HFFc6 (cell line): ENCODE data around the gene OR2A2. TPM values are rescaled to one million over a fixed set of nuclear protein-coding genes. Genes with fewer than 3 reads are reported as not detected.

Experiments
- DNase-seq: peaks from one replicate; pipeline ENCODE4 v3.0.0-alpha.2; 2018
- H3K27ac Mint-ChIP-seq: 2 replicates; pipeline ENCODE4 v1.8.0; 2020; ENCODE audit warnings: mild to moderate bottlenecking, mixed read lengths
- H3K27me3 Mint-ChIP-seq: 2 replicates; pipeline ENCODE4 v1.8.0; 2021; ENCODE audit warnings: mild to moderate bottlenecking, moderate library complexity, mixed read lengths; ENCODE audit not compliant: insufficient read depth
- H3K36me3 Mint-ChIP-seq: 2 replicates; pipeline ENCODE4 v1.8.0; 2021; ENCODE audit warnings: low read depth, mixed read lengths
- H3K4me1 Mint-ChIP-seq: 2 replicates; pipeline ENCODE4 v1.8.0; 2020; ENCODE audit warnings: low read depth, mixed read lengths
- H3K4me3 Mint-ChIP-seq: 2 replicates; pipeline ENCODE4 v1.8.0; 2020; ENCODE audit warnings: mild to moderate bottlenecking, moderate library complexity, mixed read lengths
- H3K9me3 Mint-ChIP-seq: 2 replicates; pipeline ENCODE4 v1.8.0; 2020; ENCODE audit warnings: mild to moderate bottlenecking, mixed read lengths
- CTCF ChIP-seq: fragments of 200-600 bp; sonication (generic); IDR thresholded peaks from 2 replicates; pipeline ENCODE4 v1.5.0; 2021; ENCODE audit warnings: antibody characterized with exemption, mild to moderate bottlenecking
- total RNA-seq, 6 experiments: library from RNA; stranded (reverse); fragmentation: NEBNext Ultra II Directional; extraction: Animal tissue kit (Norgen Biotek cat#: 25700); gene quantifications; 2 replicates in 1 of 6; 3 replicates in 5 of 6; pipeline ENCODE4 v1.2.3, GENCODE V29; 2021

OR2A2 gene
- total RNA-seq, 6 experiments from 2014 or later, result not detected

DNA sequence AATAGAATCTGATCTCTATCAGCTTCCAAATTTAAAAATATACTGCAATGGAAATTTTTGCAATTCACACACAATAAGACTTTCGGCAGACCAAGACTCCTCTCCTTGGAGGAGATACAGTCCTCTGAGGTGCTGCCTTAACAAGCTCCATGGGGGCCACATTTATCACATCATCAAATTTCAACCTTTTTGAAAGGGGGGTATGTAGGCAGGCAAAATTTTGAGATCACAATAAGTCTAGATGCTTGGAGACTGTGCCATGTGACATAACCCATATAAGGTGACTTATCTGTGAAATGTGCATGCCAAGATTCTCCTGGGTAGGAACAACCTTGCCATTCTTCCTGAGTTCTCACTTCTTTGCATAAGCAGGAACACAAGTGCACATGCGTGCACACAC, 23.4 kb upstream of the OR2A2 start, which contains the start of gene OR2A12:
TSS of gene OR2A12 (plus strand) at position 301 of the 400 bp plus-strand sequence. CDS start 8,830 bp downstream, outside the sequence.
- no peak within 1 kb of the TSS for H3K4me3 Mint-ChIP-seq
- TF ChIP-seq CTCF, result no peak
- no peaks in the 10 kb centered on the region for H3K36me3 Mint-ChIP-seq
- H3K27ac Mint-ChIP-seq, result no peak within 1 kb of the TSS
- no peaks in the 10 kb centered on the region; the same call in 1 of the 2 replicates for H3K27me3 Mint-ChIP-seq
- DNase-seq, result no peak
- no peaks in the 10 kb centered on the region; the same call in 1 of the 2 replicates for H3K9me3 Mint-ChIP-seq
- no peaks in the 10 kb centered on the region for H3K4me1 Mint-ChIP-seq

- Mint-ChIP-seq H3K27ac (no peak overlapping the region), H3K9me3 (peaks cover 4% of the 10 kb centered on the region; the same call in 1 of the 2 replicates), H3K4me1 (no peaks in the 10 kb centered on the region), H3K36me3 (no peaks in the 10 kb centered on the region), H3K4me3 (no peak overlapping the region), H3K27me3 (no peaks in the 10 kb centered on the region; the same call in 1 of the 2 replicates)
- TF ChIP-seq CTCF, result no peak
- no peak for DNase-seq
Measured at GRCh38 chr7:144086730-144087129, 22.7 kb upstream of the OR2A2 start.

- H3K9me3 Mint-ChIP-seq, result peaks cover 6% of the 10 kb centered on the region; the same call in 1 of the 2 replicates
- no peak overlapping the region for H3K4me3 Mint-ChIP-seq
- DNase-seq, result no peak
- H3K27me3 Mint-ChIP-seq, result no peaks in the 10 kb centered on the region; the same call in 1 of the 2 replicates
- H3K27ac Mint-ChIP-seq, result no peak overlapping the region
- no peaks in the 10 kb centered on the region for H3K36me3 Mint-ChIP-seq
- no peak for TF ChIP-seq CTCF
- no peaks in the 10 kb centered on the region for H3K4me1 Mint-ChIP-seq
Measured at GRCh38 chr7:144087230-144087629, 22.2 kb upstream of the OR2A2 start.

DNA sequence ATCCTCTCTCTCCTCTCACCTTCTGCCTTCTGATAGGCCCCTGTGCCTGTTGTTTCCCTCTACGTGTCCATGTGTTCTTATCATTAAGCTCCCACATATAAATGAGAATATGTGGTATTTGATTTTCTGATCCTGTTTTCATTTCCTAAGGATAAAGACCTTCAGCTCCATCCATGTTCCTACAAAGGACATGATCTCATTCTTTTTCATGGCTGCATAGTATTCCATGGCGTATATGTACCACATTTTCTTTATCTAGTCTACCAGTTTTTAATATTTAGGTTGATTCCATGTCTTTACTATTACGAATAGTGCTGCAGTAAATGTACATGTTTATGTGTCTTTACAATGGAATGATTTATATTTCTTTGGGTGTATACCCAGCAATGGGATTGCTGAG, 18.7 kb upstream of the OR2A2 start:
- Mint-ChIP-seq H3K27me3 (no peaks in the 10 kb centered on the region), H3K9me3 (peaks cover 14% of the 10 kb centered on the region; the same call in 1 of the 2 replicates), H3K4me1 (no peaks in the 10 kb centered on the region), H3K36me3 (no peaks in the 10 kb centered on the region), H3K27ac (no peak overlapping the region), H3K4me3 (no peak overlapping the region)
- DNase-seq, result no peak
- TF ChIP-seq CTCF, result no peak

GRCh38 chr7:144098776-144099175, 10.6 kb upstream of the OR2A2 start:
- TF ChIP-seq CTCF, result no peak
- H3K4me1 Mint-ChIP-seq, result no peaks in the 10 kb centered on the region

More at GRCh38 chr7:144098776-144099175, 10.6 kb upstream of the OR2A2 start:
- Mint-ChIP-seq H3K36me3 (no peaks in the 10 kb centered on the region), H3K9me3 (peaks cover 7% of the 10 kb centered on the region; the same call in 1 of the 2 replicates), H3K27ac (no peak overlapping the region), H3K4me3 (no peak overlapping the region), H3K27me3 (peaks cover 2% of the 10 kb centered on the region)
- DNase-seq, result no peak
